ENCODE data around the gene CLPTM1. TPM values are rescaled to one million over a fixed set of nuclear protein-coding genes. Genes with fewer than 3 reads are reported as not detected.
A peak's percentile ranks its signal among the peaks of the same experiment; 100 is the strongest.

CLPTM1 gene
- total RNA-seq, 1 experiment from 2014 or later = 138 TPM

DNA sequence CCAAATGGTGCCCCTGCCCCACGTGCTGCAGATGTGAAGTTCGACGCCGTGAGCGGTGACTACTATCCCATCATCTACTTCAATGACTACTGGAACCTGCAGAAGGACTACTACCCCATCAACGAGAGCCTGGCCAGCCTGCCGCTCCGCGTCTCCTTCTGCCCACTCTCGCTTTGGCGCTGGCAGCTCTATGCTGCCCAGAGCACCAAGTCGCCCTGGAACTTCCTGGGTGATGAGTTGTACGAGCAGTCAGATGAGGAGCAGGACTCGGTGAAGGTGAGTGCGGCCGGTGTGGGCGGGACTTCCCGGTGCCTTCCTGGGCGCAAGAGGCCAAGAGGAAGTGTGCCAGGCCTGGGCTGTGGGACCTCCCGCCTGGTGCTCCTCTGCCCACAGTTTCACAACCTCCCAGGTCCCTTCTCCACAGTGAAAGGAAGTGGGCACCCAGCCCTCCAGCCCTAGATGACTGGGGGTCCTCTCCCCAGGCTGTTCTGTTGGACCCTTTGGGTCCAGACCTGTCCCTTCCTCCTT, 32.0 kb downstream of the CLPTM1 start:
- POLR2A ChIA-PET (ENCODE audit: low non-redundant PET) = no interaction called here
- no peaks in the 10 kb centered on the region for H3K4me1 ChIP-seq (ENCODE audit: insufficient read depth, low read length, poor library complexity, severe bottlenecking)
- intact Hi-C loops (cut with micrococcal nuclease; ENCODE audit: unreplicated experiment) = no loop called here
- no peak overlapping the region for H3K4me3 ChIP-seq (ENCODE audit: low read depth, low read length, poor library complexity, severe bottlenecking)
- peaks cover 29% of the 10 kb centered on the region for H3K36me3 ChIP-seq (ENCODE audit: insufficient read depth, low read length, poor library complexity, severe bottlenecking)
- no peaks in the 10 kb centered on the region for H3K27me3 ChIP-seq (replicated peaks; ENCODE audit: insufficient read depth, low read depth, low read length, poor library complexity)
- no peak for DNase-seq (ENCODE audit: low spot score)
- H3K27ac ChIP-seq (ENCODE audit: low read depth, low read length, poor library complexity, severe bottlenecking) = no peak overlapping the region
- CTCF ChIA-PET = no interaction called here
- BruUV-seq (replicated peaks) = no TSS peak
- no peak for TF ChIP-seq CTCF (conservative IDR thresholded peaks at IDR 0.05; ENCODE audit: low read depth, low read length)
- TF ChIP-seq EZH2 (IDR thresholded peaks at IDR 0.05; ENCODE audit: borderline replicate concordance, low read depth, low read length, poor library complexity, severe bottlenecking) = no peak
- no peaks in the 10 kb centered on the region for H3K9me3 ChIP-seq (ENCODE audit: low read depth, low read length, poor library complexity, severe bottlenecking)

- H3K9me3 ChIP-seq (ENCODE audit: low read depth, low read length, poor library complexity, severe bottlenecking) = no peaks in the 10 kb centered on the region
- DNase-seq (ENCODE audit: low spot score) = no peak
- peaks cover 26% of the 10 kb centered on the region for H3K36me3 ChIP-seq (ENCODE audit: insufficient read depth, low read length, poor library complexity, severe bottlenecking)
- H3K27ac ChIP-seq (ENCODE audit: low read depth, low read length, poor library complexity, severe bottlenecking) = no peak overlapping the region
- ChIA-PET CTCF (interaction anchor here (0.5 to 1.6 kb wide), 2 partner anchors 17 to 71 kb away, joined by 4 to 12 read pairs; no protein-coding TSS in a partner anchor), POLR2A (ENCODE audit: low non-redundant PET) (no interaction called here)
- H3K27me3 ChIP-seq (replicated peaks; ENCODE audit: insufficient read depth, low read depth, low read length, poor library complexity) = no peaks in the 10 kb centered on the region
- H3K4me1 ChIP-seq (ENCODE audit: insufficient read depth, low read length, poor library complexity, severe bottlenecking) = no peaks in the 10 kb centered on the region
- no peak overlapping the region for H3K4me3 ChIP-seq (ENCODE audit: low read depth, low read length, poor library complexity, severe bottlenecking)
- TF ChIP-seq EZH2 (IDR thresholded peaks at IDR 0.05; ENCODE audit: borderline replicate concordance, low read depth, low read length, poor library complexity, severe bottlenecking) = no peak
- no peak for TF ChIP-seq CTCF (conservative IDR thresholded peaks at IDR 0.05; ENCODE audit: low read depth, low read length)
- intact Hi-C loops (cut with micrococcal nuclease; ENCODE audit: unreplicated experiment) = no loop called here
- no TSS peak for BruUV-seq (replicated peaks)
These were observed 33.1 kb downstream of the CLPTM1 start for GRCh38 chr19:44988273-44988672.

- TF ChIP-seq CTCF (conservative IDR thresholded peaks at IDR 0.05; ENCODE audit: low read depth, low read length) (peak; percentile 74), EZH2 (IDR thresholded peaks at IDR 0.05; ENCODE audit: borderline replicate concordance, low read depth, low read length, poor library complexity, severe bottlenecking) (no peak)
- DNase-seq (ENCODE audit: low spot score) = peak; percentile 81
- Histone ChIP-seq H3K4me3 (ENCODE audit: low read depth, low read length, poor library complexity, severe bottlenecking) (no peak overlapping the region), H3K27ac (ENCODE audit: low read depth, low read length, poor library complexity, severe bottlenecking) (no peak overlapping the region), H3K9me3 (ENCODE audit: low read depth, low read length, poor library complexity, severe bottlenecking) (no peaks in the 10 kb centered on the region), H3K36me3 (ENCODE audit: insufficient read depth, low read length, poor library complexity, severe bottlenecking) (peaks cover 26% of the 10 kb centered on the region), H3K27me3 (replicated peaks; ENCODE audit: insufficient read depth, low read depth, low read length, poor library complexity) (no peaks in the 10 kb centered on the region), H3K4me1 (ENCODE audit: insufficient read depth, low read length, poor library complexity, severe bottlenecking) (no peaks in the 10 kb centered on the region)
- ChIA-PET POLR2A (ENCODE audit: low non-redundant PET) (no interaction called here), CTCF (interaction anchor here (0.5 to 1.6 kb wide), 6 partner anchors 18 to 344 kb away, joined by 3 to 18 read pairs (median 4); no protein-coding TSS in a partner anchor)
- intact Hi-C loops (cut with micrococcal nuclease; ENCODE audit: unreplicated experiment) = no loop called here
- no TSS peak for BruUV-seq (replicated peaks)
These were observed 33.8 kb downstream of the CLPTM1 start for GRCh38 chr19:44988896-44989556.

All from A673 (cell line).